Keratinocyte (primary cell): ENCODE data around the gene ADAM15. TPM values are rescaled to one million over a fixed set of nuclear protein-coding genes. Genes with fewer than 3 reads are reported as not detected.

Experiments used
- DNase-seq: peaks from one replicate; pipeline ENCODE4 v3.0.0-alpha.2; 2011; ENCODE audit warnings: low read depth, missing footprints, low spot score
- FAIRE-seq: peaks from 2 replicates; lab custom pipeline; 2011; peaks lifted over from hg19 to GRCh38; lab: Jason Lieb, UNC
- H2AFZ ChIP-seq: 2 replicates; pipeline ENCODE4 v1.6.0; 2012; ENCODE audit warnings: low read length, control low read depth, inconsistent platforms; ENCODE audit not compliant: control insufficient read depth
- H3K27ac ChIP-seq: 2 replicates; pipeline ENCODE4 v1.5.1; 2011; ENCODE audit warnings: low read length; ENCODE audit not compliant: control insufficient read depth, insufficient read depth
- H3K27me3 ChIP-seq: 3 replicates; pipeline ENCODE4 v1.6.0; 2011; ENCODE audit warnings: low read length; ENCODE audit not compliant: control insufficient read depth, insufficient read depth; ENCODE audit errors: extremely low read depth
- H3K36me3 ChIP-seq, 2 experiments: 2 replicates in 1 of 2; 3 replicates in 1 of 2; pipeline ENCODE4 v1.5.1; 2011; ENCODE audit warnings: low read length in 2 of 2, mild to moderate bottlenecking in 1 of 2; ENCODE audit not compliant: control insufficient read depth in 2 of 2, insufficient read depth in 2 of 2; ENCODE audit errors: extremely low read depth in 1 of 2
- H3K4me1 ChIP-seq: 3 replicates; pipeline ENCODE4 v1.5.1; 2011; ENCODE audit warnings: low read length; ENCODE audit not compliant: control insufficient read depth, insufficient read depth; ENCODE audit errors: extremely low read depth
- H3K4me2 ChIP-seq: 3 replicates; pipeline ENCODE4 v1.6.0; 2011; ENCODE audit warnings: low read depth, low read length; ENCODE audit not compliant: control insufficient read depth, insufficient read depth; ENCODE audit errors: extremely low read depth
- H3K4me3 ChIP-seq, 3 experiments: fragments of 200-600 bp in 1 of 3; sonication (generic) in 1 of 3; 2 replicates in 2 of 3; 3 replicates in 1 of 3; pipeline ENCODE4 v1.5.1; 2011 to 2016; ENCODE audit warnings: low read length in 3 of 3, mild to moderate bottlenecking in 3 of 3, control low read depth in 2 of 3, inconsistent platforms in 1 of 3, low read depth in 1 of 3, mixed read lengths in 1 of 3, mixed run types in 1 of 3, moderate library complexity in 1 of 3; ENCODE audit not compliant: control insufficient read depth in 2 of 3, insufficient read depth in 2 of 3; ENCODE audit errors: extremely low read depth in 1 of 3
- H3K79me2 ChIP-seq: 2 replicates; pipeline ENCODE4 v1.6.0; 2012; ENCODE audit warnings: low read length; ENCODE audit not compliant: control insufficient read depth, insufficient read depth
- H3K9ac ChIP-seq: 3 replicates; pipeline ENCODE4 v1.6.0; 2011; ENCODE audit warnings: low read length; ENCODE audit not compliant: control insufficient read depth, insufficient read depth; ENCODE audit errors: extremely low read depth
- H3K9me1 ChIP-seq: 3 replicates; pipeline ENCODE4 v1.6.0; 2011; ENCODE audit warnings: low read length; ENCODE audit not compliant: control insufficient read depth, insufficient read depth; ENCODE audit errors: extremely low read depth
- H3K9me3 ChIP-seq: 2 replicates; pipeline ENCODE4 v1.5.1; 2012; ENCODE audit warnings: low read depth, low read length; ENCODE audit not compliant: control insufficient read depth
- H4K20me1 ChIP-seq: 3 replicates; pipeline ENCODE4 v1.6.0; 2011; ENCODE audit warnings: low read length; ENCODE audit not compliant: control insufficient read depth, insufficient read depth; ENCODE audit errors: extremely low read depth
- EZH2 ChIP-seq: IDR thresholded peaks from one replicate; pipeline ENCODE4 v1.6.1; 2012; ENCODE audit warnings: inconsistent platforms, mild to moderate bottlenecking, low read length, moderate library complexity
- dilution Hi-C: fragments of 300-500 bp; cut with MboI; formaldehyde crosslinking; loops from one replicate; pipeline ENCODE4 v1.7.0; 2020; ENCODE audit warnings: low sequenced_read_pairs; ENCODE audit not compliant: extremely low pct_ligation_motif_present
- polyA plus RNA-seq, 5 experiments: library from polyadenylated mRNA; depleted of rRNA in 3 of 5; stranded (reverse) in 3 of 5; stranded (forward) in 1 of 5; unstranded in 1 of 5; fragments of >200 nt; gene quantifications; 1 replicate in 1 of 5; 2 replicates in 3 of 5; 3 replicates in 1 of 5; pipeline versions ENCODE4 v1.2.1 to v1.2.3, GENCODE V29; 2011 to 2012; ENCODE audit warnings: missing spikeins in 2 of 5, low read depth in 1 of 5, low replicate concordance in 1 of 5
- TF ChIP-seq, protein P1 (sequence below), 3 experiments: IDR thresholded peaks in 1 of 3; conservative IDR thresholded peaks in 1 of 3; optimal IDR thresholded peaks in 1 of 3; 2 replicates in 2 of 3; 3 replicates in 1 of 3; pipeline versions ENCODE3 to v1.5.1; 2011; ENCODE audit warnings: low read length in 3 of 3, mild to moderate bottlenecking in 3 of 3, moderate library complexity in 2 of 3, control low read depth in 1 of 3, inconsistent platforms in 1 of 3; ENCODE audit not compliant: insufficient read depth in 2 of 3; ENCODE audit errors: extremely low read depth in 1 of 3

The ADAM15 gene
- polyA plus RNA-seq, 1 donor (not counting 4 experiments of a cell fraction or from before 2014, with no cell fraction given), result 131 TPM

DNA sequence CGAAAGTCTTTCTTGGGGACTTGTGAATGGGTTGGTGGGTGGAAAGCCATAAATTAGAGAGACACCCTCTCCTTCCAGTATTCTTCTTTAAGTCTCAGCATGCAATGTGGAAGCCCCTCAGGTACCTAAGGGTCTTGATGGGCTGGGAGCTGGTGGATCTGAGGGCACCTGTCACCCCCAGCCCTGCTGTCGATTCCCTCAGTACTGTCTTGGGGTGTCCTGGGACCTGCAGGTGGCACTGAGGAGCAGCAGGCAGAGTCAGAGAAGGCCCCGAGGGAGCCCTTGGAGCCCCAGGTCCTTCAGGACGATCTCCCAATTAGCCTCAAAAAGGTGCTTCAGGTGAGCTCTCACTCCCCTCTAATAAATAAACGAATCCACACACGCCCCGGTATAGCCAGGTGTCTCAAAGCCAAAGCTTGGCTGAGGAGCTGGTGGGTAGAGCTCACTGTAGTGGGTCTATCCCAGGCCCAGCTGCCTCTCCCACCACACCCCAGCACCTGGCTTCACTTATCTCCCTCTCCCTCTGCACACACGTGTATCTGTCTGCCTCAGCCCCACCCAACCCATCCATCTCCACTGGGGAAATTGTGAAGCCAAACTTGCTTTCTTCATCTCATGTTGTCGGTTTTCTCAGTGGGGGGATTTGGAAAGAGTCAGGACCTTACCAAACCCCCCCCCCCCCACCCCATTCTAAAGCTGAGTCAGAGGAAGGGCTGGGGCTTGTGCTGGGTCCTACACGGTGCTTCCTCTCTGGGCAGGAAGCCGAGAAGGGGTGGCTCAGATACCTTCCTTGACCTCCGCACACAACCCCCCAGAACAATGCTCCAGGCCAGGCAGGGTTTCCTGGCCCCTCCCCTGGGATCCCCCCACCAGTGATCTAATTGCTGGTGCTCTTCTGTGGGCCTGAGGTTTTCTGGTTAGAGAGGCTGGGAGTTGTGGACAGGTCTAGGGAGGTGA, 1.6 kb downstream of the ADAM15 start:
- no peak for DNase-seq
- dilution Hi-C loops, result no loop called here
- peaks cover 27% of the 10 kb centered on the region for H3K4me1 ChIP-seq

DNA sequence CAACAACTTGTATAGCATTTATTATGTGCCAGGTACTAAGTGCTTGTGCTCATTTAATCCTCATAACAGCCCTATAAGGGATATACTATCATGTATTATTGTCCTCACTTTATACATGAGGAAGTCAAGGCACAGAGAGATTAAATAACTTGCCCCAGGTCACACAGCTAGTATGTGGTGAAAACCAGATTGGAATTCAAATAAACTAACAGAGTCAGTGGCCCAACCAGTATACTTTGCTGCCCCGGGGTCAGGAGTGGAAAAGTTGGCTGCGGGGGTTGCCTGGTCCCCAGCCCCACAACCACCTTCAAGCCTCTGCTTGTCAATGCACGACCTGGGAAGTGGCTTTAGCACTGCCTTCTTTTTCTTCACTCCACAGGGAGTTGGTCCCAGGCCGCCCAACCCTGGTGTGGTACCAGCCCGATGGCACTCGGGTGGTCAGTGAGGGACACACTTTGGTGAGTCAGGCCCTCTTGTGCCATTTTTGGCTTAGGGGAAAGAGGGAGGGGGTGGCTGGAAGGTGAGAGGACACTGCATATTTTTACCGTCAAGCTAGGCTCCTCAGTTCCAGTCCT, 2.5 kb downstream of the ADAM15 start:
- no peaks in the 10 kb centered on the region for H4K20me1 ChIP-seq
- H3K79me2 ChIP-seq, result peaks cover 33% of the 10 kb centered on the region
- H2AFZ ChIP-seq, result no peak overlapping the region
- peaks cover 27% of the 10 kb centered on the region for H3K4me1 ChIP-seq
- peak overlapping the region; percentile 95 for H3K4me2 ChIP-seq
- H3K4me3 ChIP-seq, result peak overlapping the region in 2 of 3 experiments; percentile 41 to 93
- TF ChIP-seq, protein P1, sequence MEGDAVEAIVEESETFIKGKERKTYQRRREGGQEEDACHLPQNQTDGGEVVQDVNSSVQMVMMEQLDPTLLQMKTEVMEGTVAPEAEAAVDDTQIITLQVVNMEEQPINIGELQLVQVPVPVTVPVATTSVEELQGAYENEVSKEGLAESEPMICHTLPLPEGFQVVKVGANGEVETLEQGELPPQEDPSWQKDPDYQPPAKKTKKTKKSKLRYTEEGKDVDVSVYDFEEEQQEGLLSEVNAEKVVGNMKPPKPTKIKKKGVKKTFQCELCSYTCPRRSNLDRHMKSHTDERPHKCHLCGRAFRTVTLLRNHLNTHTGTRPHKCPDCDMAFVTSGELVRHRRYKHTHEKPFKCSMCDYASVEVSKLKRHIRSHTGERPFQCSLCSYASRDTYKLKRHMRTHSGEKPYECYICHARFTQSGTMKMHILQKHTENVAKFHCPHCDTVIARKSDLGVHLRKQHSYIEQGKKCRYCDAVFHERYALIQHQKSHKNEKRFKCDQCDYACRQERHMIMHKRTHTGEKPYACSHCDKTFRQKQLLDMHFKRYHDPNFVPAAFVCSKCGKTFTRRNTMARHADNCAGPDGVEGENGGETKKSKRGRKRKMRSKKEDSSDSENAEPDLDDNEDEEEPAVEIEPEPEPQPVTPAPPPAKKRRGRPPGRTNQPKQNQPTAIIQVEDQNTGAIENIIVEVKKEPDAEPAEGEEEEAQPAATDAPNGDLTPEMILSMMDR (optimal IDR thresholded peaks at IDR 0.05 in 1 of 3, IDR thresholded peaks at IDR 0.05 in 1 of 3, conservative IDR thresholded peaks at IDR 0.05 in 1 of 3; ENCODE audit: extremely low read depth in 1 of 3, insufficient read depth in 2 of 3, low read length in 3 of 3), result no peak
- no peak for TF ChIP-seq EZH2
- peak overlapping the region; percentile 84 for H3K9ac ChIP-seq
- no peak for FAIRE-seq
- H3K27ac ChIP-seq, result peak overlapping the region; percentile 17
- H3K27me3 ChIP-seq, result no peaks in the 10 kb centered on the region
- dilution Hi-C loops, result no loop called here
- H3K36me3 ChIP-seq, result peaks cover 29 to 34% of the 10 kb centered on the region in 2 experiments
- no peaks in the 10 kb centered on the region for H3K9me3 ChIP-seq
- DNase-seq, result no peak
- H3K9me1 ChIP-seq, result no peaks in the 10 kb centered on the region

More for the DNA sequence above, 1.6 kb downstream of the ADAM15 start:
- H3K27me3 ChIP-seq, result no peaks in the 10 kb centered on the region
- peak; percentile 43 for FAIRE-seq
- peaks cover 22 to 26% of the 10 kb centered on the region in 2 experiments for H3K36me3 ChIP-seq
- peak overlapping the region; percentile 84 for H3K9ac ChIP-seq
- H3K9me3 ChIP-seq, result no peaks in the 10 kb centered on the region
- H4K20me1 ChIP-seq, result no peaks in the 10 kb centered on the region
- no peak overlapping the region for H2AFZ ChIP-seq
- H3K79me2 ChIP-seq, result peaks cover 33% of the 10 kb centered on the region
- no peaks in the 10 kb centered on the region for H3K9me1 ChIP-seq
- peak overlapping the region; percentile 95 for H3K4me2 ChIP-seq
- H3K4me3 ChIP-seq, result peak overlapping the region; percentile 75 to 93 (median 91)
- TF ChIP-seq EZH2, result no peak
- TF ChIP-seq, protein P1 (optimal IDR thresholded peaks at IDR 0.05 in 1 of 3, IDR thresholded peaks at IDR 0.05 in 1 of 3, conservative IDR thresholded peaks at IDR 0.05 in 1 of 3; ENCODE audit: extremely low read depth in 1 of 3, insufficient read depth in 2 of 3, low read length in 3 of 3), result peak in 2 of 3 experiments; percentile 58 to 69
- H3K27ac ChIP-seq, result peak overlapping the region; percentile 77
